Activated B cell treated with CpG ODN at 0.5 μM for 24 hours (primary cell): ENCODE data around the gene FAM180A. TPM values are rescaled to one million over a fixed set of nuclear protein-coding genes. Genes with fewer than 3 reads are reported as not detected.
"Not testable (repeated sequence)": the region's sequence is repeated elsewhere in the genome, so short reads cannot be mapped to it uniquely, and the experiment has no call there.

Experiments
- ATAC-seq: fragments of 200-7000 bp; cut with Tn5 transposase; one replicate; pipeline ENCODE4 v1.10.0; 2021; ENCODE audit warnings: low read depth, mild to moderate bottlenecking, moderate library complexity
- CTCF ChIA-PET: fragments of 350-600 bp; sonication (Branson Sonifier 250); formaldehyde crosslinking; loops from one replicate; lab custom pipeline; 2021; ENCODE audit warnings: antibody characterized with exemption; lab: Charles Lee
- POLR2A ChIA-PET: fragments of 350-600 bp; sonication (Branson Sonifier 250); formaldehyde crosslinking; loops from one replicate; lab custom pipeline; 2021; ENCODE audit warnings: antibody characterized with exemption; lab: Charles Lee
- DNase-seq: peaks from one replicate; pipeline ENCODE4 v3.0.0; 2022
- H3K27ac Mint-ChIP-seq: one replicate; pipeline ENCODE4 v1.8.0; 2020; ENCODE audit warnings: mixed read lengths
- H3K27me3 Mint-ChIP-seq: one replicate; pipeline ENCODE4 v1.8.0; 2021; ENCODE audit warnings: mixed read lengths
- H3K36me3 Mint-ChIP-seq: one replicate; pipeline ENCODE4 v1.8.0; 2021; ENCODE audit warnings: low read depth, mixed read lengths
- H3K4me1 Mint-ChIP-seq: one replicate; pipeline ENCODE4 v1.8.0; 2021; ENCODE audit warnings: mixed read lengths
- H3K4me3 Mint-ChIP-seq: one replicate; pipeline ENCODE4 v1.8.0; 2020; ENCODE audit warnings: mild to moderate bottlenecking, mixed read lengths
- H3K9me3 Mint-ChIP-seq: one replicate; pipeline ENCODE4 v1.8.0; 2020; ENCODE audit warnings: mixed read lengths
- intact Hi-C: fragments of 100-400 bp; cut with micrococcal nuclease; formaldehyde crosslinking; loops from one replicate; pipeline ENCODE4 v1.15.1; 2024
- total RNA-seq: library from RNA; stranded (reverse); gene quantifications from 2 replicates; pipeline ENCODE4 v1.2.3, GENCODE V29; 2022
- TF ChIP-seq, protein P1 (sequence below): fragments of 200-600 bp; IDR thresholded peaks from one replicate; pipeline ENCODE4 v1.8.0; 2022; ENCODE audit warnings: antibody characterized with exemption, mild to moderate bottlenecking

FAM180A gene
- total RNA-seq, 1 donor from 2014 or later = not detected

DNA sequence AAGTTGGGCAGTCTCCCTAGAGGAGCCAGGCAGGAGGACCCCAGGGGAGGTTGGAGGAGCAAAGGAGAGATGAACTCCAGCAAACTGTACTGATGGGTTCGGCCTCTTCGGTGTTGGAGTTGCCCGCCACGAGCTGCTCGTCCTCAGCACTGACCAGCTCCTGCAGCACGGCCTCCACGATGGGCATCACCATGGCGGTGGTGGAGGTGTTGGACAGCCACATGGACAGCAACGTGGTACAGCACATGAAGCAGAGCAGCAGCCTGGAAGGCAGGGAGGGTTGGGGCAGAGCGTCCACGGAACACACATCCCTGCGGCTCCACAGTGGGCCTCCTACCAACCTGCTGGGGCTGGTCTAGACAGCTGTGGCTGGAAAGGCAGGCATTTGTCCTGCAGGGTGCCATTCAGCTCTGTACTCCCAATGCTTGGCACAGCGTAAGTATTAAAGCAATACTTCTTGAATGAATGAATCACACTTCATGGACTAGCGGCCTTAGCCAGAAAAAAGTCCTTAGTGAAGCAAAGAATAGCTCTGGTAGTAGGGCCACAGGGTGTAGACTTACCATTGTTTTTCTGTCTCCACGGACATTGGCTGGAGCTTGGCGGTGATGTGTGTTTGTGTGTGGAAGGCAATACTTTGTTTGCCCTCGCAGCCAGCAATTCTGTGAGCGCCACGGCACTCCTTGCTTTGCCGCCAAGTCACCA is 42.4 kb downstream of the FAM180A start:
- Mint-ChIP-seq H3K27me3 (no peaks in the 10 kb centered on the region), H3K4me3 (no peak overlapping the region), H3K9me3 (no peaks in the 10 kb centered on the region), H3K4me1 (no peaks in the 10 kb centered on the region), H3K27ac (no peak overlapping the region), H3K36me3 (no peaks in the 10 kb centered on the region)
- DNase-seq (no peak), ATAC-seq (no peak)
- intact Hi-C loops = no loop called here
- POLR2A ChIA-PET = no interaction called here
- TF ChIP-seq, protein P1, sequence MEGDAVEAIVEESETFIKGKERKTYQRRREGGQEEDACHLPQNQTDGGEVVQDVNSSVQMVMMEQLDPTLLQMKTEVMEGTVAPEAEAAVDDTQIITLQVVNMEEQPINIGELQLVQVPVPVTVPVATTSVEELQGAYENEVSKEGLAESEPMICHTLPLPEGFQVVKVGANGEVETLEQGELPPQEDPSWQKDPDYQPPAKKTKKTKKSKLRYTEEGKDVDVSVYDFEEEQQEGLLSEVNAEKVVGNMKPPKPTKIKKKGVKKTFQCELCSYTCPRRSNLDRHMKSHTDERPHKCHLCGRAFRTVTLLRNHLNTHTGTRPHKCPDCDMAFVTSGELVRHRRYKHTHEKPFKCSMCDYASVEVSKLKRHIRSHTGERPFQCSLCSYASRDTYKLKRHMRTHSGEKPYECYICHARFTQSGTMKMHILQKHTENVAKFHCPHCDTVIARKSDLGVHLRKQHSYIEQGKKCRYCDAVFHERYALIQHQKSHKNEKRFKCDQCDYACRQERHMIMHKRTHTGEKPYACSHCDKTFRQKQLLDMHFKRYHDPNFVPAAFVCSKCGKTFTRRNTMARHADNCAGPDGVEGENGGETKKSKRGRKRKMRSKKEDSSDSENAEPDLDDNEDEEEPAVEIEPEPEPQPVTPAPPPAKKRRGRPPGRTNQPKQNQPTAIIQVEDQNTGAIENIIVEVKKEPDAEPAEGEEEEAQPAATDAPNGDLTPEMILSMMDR = no peak
- CTCF ChIA-PET = no interaction called here

DNA sequence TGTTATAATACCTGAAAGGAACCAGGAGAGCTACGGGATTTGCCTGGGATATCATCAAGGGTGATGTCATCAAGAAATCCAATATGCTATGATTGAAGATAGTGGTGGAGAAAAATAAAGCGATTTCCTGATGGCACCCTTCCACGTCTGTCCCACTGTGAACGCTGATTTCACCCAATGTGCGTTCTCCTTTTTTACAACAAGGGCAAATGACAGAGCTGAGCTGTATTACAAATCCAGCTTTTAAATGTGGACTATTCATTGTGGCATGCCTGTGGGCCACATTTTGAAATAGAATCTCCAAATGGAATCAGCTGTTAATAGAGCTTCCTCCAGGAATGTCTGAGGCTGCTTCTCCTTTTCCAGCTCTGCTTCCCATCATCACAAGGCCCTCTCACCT is 43.9 kb downstream of the FAM180A start:
- H3K9me3 Mint-ChIP-seq = no peaks in the 10 kb centered on the region
- TF ChIP-seq, protein P1 = no peak
- H3K27ac Mint-ChIP-seq = no peak overlapping the region
- peaks cover 3% of the 10 kb centered on the region for H3K36me3 Mint-ChIP-seq
- ATAC-seq = no peak
- H3K4me3 Mint-ChIP-seq = no peak overlapping the region
- ChIA-PET POLR2A (no interaction called here), CTCF (interaction anchor here (0.6 kb wide), 1 partner anchor 1550 kb away, joined by 3 read pairs; no protein-coding TSS in a partner anchor)
- intact Hi-C loops = no loop called here
- no peak for DNase-seq
- no peaks in the 10 kb centered on the region for H3K4me1 Mint-ChIP-seq
- H3K27me3 Mint-ChIP-seq = no peaks in the 10 kb centered on the region

DNA sequence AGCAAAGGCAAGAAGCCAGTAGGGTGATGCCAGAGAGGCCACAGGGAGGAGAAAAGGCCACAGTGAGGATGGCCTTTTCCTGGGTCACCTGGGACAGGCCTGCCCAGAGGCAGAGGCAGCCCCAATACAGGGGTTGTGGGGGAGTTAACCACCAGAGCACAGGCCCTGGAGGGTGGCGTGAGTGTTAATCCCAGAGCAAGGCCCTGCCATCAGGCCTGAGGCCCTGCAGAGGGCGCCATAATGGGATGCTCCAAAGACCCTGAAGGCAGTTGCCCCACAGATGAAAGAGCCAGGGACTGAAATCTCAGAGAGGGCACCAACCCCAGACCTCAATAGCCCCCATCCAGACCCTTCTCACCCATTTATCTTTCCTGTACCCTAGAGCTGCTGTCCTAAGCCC is 44.5 kb downstream of the FAM180A start:
- Mint-ChIP-seq H3K9me3 (no peaks in the 10 kb centered on the region), H3K4me1 (no peaks in the 10 kb centered on the region), H3K4me3 (no peak overlapping the region), H3K36me3 (peaks cover 3% of the 10 kb centered on the region), H3K27me3 (no peaks in the 10 kb centered on the region), H3K27ac (no peak overlapping the region)
- DNase-seq (no peak), ATAC-seq (no peak)
- intact Hi-C loops = no loop called here
- ChIA-PET POLR2A (no interaction called here), CTCF (interaction anchor here (0.6 kb wide), 1 partner anchor 1549 kb away, joined by 3 read pairs; no protein-coding TSS in a partner anchor)
- TF ChIP-seq, protein P1 = no peak

DNA sequence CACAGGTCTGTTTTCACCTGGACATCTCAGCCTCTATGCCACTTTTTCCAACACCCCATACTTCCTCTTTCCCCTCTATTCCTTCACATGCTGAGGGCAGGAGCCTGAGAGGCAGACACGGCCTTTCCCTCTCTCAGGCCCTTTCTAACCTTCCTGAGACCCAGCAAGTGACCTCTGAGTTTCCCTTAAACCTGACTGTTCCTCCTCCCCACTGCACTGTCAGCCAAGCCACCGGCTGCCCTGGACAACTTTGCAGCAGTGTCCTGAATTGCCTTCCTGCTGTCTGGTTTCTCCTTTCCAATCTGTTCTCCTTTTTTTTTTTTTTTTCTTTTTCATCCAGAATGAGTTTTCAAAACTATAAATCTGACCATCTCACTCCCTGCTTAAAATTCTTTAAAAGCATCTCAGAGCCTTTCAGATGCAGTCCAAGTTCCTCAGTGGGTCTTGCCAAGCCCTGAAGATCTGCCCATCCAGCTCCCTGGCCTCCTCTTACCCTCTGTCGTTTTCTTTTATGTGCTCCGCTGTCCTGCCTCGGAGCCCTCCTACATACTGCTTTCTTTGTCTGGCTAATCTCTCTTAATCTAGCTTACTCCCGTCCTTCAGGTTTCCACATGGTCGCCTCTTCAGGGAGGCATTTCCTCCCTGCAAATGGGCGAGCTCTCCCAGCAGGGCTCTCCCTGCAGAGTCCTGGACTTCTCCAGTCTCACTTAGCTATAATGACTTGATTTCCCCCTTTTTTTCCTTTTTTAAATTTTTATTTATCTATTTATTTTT is 51.1 kb downstream of the FAM180A start:
- H3K27me3 Mint-ChIP-seq = no peaks in the 10 kb centered on the region
- TF ChIP-seq, protein P1 = no peak
- H3K27ac Mint-ChIP-seq = no peak overlapping the region
- no peaks in the 10 kb centered on the region for H3K9me3 Mint-ChIP-seq
- H3K4me1 Mint-ChIP-seq = no peaks in the 10 kb centered on the region
- DNase-seq (no peak), ATAC-seq (no peak)
- intact Hi-C loops = no loop called here
- POLR2A ChIA-PET = no interaction called here
- peaks cover 9% of the 10 kb centered on the region for H3K36me3 Mint-ChIP-seq
- H3K4me3 Mint-ChIP-seq = no peak overlapping the region
- CTCF ChIA-PET = no interaction called here

DNA sequence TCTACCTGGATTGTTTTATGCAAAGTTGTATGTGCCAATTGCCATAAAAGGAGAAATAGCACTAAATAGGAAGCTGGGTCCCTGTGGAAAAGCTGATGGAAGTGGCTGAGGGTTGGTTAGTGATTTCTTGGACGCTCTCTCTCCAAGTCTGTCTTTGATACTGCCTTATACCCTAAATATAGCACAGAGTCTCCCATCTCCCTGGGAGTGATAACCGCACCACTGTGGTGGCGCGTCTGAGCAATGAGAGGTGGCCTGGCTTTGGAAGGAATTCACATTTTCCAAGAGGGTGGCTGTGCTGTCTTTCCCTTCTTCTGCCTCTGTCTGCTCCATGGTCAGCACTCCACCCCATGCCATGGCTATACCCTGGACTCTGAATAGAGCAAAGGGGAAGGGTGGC is 55.1 kb downstream of the FAM180A start:
- DNase-seq (no peak), ATAC-seq (no peak)
- H3K36me3 Mint-ChIP-seq = peaks cover 15% of the 10 kb centered on the region
- intact Hi-C loops = no loop called here
- CTCF ChIA-PET = no interaction called here
- H3K9me3 Mint-ChIP-seq = no peaks in the 10 kb centered on the region
- no peak overlapping the region for H3K4me3 Mint-ChIP-seq
- POLR2A ChIA-PET = no interaction called here
- H3K4me1 Mint-ChIP-seq = no peaks in the 10 kb centered on the region
- TF ChIP-seq, protein P1 = no peak
- no peak overlapping the region for H3K27ac Mint-ChIP-seq
- no peaks in the 10 kb centered on the region for H3K27me3 Mint-ChIP-seq

DNA sequence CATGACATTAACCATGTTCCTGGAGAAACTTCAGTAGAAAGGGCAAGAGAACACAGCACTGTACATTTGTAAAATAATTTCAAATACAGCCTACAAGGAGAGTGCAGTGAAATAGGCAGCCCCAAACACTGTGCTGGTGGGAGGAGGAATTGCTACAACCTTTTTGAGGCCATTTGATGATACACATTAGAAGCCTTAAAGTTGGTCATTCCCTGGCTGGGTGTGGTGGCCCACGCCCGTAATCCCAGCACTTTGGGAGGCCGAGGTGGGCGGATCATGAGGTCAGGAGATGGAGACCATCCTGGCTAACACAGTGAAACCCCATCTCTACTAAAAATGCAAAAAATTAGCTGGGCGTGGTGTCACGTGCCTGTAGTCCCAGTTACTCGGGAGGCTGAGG is 56.0 kb downstream of the FAM180A start:
- H3K4me1 Mint-ChIP-seq, H3K27ac Mint-ChIP-seq, DNase-seq, intact Hi-C loops, CTCF ChIA-PET, H3K4me3 Mint-ChIP-seq, ATAC-seq, H3K27me3 Mint-ChIP-seq, POLR2A ChIA-PET, H3K9me3 Mint-ChIP-seq: not testable (repeated sequence)
- peaks cover 15% of the 10 kb centered on the region for H3K36me3 Mint-ChIP-seq
